Activated T-helper 2 cell treated with anti-CD3 and anti-CD28 coated beads, Interferon-gamma antibody, Interleukin-2, Interleukin-4, amounts not matched to agents 10 μg/mL and 5 μg/mL and 100 μg/mL, durations not matched to agents 14 hours and 24 hours and 36 hours (primary cell): Measurements from ENCODE around the gene LIPE. TPM values are rescaled to one million over a fixed set of nuclear protein-coding genes. Genes with fewer than 3 reads are reported as not detected.
"Not testable (repeated sequence)": the region's sequence is repeated elsewhere in the genome, so short reads cannot be mapped to it uniquely, and the experiment has no call there.

Source experiments
- DNase-seq: peaks from one replicate; pipeline ENCODE4 v3.0.0; 2021; ENCODE audit warnings: low spot score
- H3K27ac Mint-ChIP-seq: one replicate; pipeline ENCODE4 v1.8.0; 2021; ENCODE audit warnings: mixed read lengths
- H3K27me3 Mint-ChIP-seq: one replicate; pipeline ENCODE4 v1.8.0; 2021; ENCODE audit warnings: low read depth, mixed read lengths
- H3K36me3 Mint-ChIP-seq: one replicate; pipeline ENCODE4 v1.8.0; 2021; ENCODE audit warnings: low read depth, mixed read lengths
- H3K4me1 Mint-ChIP-seq: one replicate; pipeline ENCODE4 v1.8.0; 2021; ENCODE audit warnings: low read depth, mixed read lengths
- H3K4me3 Mint-ChIP-seq: one replicate; pipeline ENCODE4 v1.8.0; 2021; ENCODE audit warnings: low read depth, mild to moderate bottlenecking, moderate library complexity, mixed read lengths
- H3K9me3 Mint-ChIP-seq: one replicate; pipeline ENCODE4 v1.8.0; 2021; ENCODE audit warnings: mixed read lengths
- intact Hi-C: fragments of 100-400 bp; cut with micrococcal nuclease; formaldehyde crosslinking; loops from one replicate; pipeline ENCODE4 v1.15.1; 2023
- total RNA-seq: library from RNA; stranded (reverse); gene quantifications from 2 replicates; pipeline ENCODE4 v1.2.3, GENCODE V29; 2022

LIPE gene
- total RNA-seq, 1 donor from 2014 or later: 35.2 TPM

DNA sequence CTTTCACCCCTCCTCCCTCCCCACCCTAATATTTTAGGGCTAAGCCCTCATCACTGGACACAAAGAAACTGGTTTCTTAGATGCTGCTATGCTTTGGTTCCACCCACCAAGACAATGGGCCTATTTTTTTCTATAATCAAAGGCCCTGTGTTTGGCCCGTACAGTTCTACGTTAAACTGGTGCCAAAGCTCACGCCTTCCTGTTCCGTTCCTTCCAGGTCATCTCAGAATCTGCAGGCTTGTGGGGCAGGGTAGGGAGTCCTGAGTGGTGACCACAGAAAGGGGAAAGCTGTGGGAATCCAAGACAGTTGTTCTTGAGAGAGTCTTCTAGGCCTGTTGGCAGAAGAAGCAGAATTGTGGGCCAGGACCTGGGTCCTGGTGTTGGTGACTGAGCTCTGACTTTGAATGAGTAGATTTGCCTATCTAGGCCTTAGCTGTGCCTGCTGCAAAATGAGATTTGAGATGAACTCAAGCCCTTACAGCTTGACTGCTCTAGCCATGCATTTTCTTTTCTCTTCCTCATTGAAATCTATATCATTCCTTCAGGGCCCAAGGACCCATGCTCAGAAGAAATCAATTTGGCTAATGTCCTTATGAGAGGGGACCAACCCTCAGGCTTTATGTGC, 34.6 kb upstream of the LIPE start:
- Mint-ChIP-seq H3K9me3 (no peaks in the 10 kb centered on the region), H3K27ac (no peak overlapping the region), H3K27me3 (no peaks in the 10 kb centered on the region)

DNA sequence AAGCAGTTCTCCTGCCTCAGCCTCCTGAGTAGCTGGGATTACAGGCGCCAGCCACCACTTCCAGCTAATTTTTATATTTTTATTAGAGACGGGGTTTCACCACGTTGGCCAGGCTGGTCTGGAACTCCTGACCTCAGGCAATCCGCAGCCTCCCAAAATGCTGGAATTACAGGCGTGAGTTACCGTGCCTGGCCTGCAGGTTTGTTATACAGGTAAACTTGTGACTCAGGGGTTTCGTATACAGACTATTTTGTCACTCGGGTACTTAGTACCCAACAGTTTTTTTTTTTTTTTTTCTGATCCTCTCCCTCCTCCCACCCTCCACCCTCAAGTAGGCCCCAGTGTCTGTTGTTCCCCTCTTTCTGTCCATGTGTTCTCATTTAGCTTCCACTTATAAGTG, 34.0 kb upstream of the LIPE start:
- intact Hi-C loops: not testable (repeated sequence)

More for the DNA sequence above, 34.6 kb upstream of the LIPE start:
- intact Hi-C loops: no loop called here
- Mint-ChIP-seq H3K36me3 (no peaks in the 10 kb centered on the region), H3K4me3 (no peak overlapping the region), H3K4me1 (peaks cover 15% of the 10 kb centered on the region)
- DNase-seq: no peak

GRCh38 chr19:42459926-42460325, 32.7 kb upstream of the LIPE start:
- Mint-ChIP-seq H3K4me3 (no peak overlapping the region), H3K9me3 (no peaks in the 10 kb centered on the region), H3K27me3 (no peaks in the 10 kb centered on the region), H3K27ac (no peak overlapping the region), H3K4me1 (peaks cover 15% of the 10 kb centered on the region), H3K36me3 (no peaks in the 10 kb centered on the region)
- intact Hi-C loops: no loop called here
- DNase-seq: no peak

More for the DNA sequence above, 34.0 kb upstream of the LIPE start:
- not testable (repeated sequence) for H3K36me3 Mint-ChIP-seq, H3K27ac Mint-ChIP-seq, DNase-seq, H3K4me3 Mint-ChIP-seq, H3K4me1 Mint-ChIP-seq, H3K9me3 Mint-ChIP-seq, H3K27me3 Mint-ChIP-seq

DNA sequence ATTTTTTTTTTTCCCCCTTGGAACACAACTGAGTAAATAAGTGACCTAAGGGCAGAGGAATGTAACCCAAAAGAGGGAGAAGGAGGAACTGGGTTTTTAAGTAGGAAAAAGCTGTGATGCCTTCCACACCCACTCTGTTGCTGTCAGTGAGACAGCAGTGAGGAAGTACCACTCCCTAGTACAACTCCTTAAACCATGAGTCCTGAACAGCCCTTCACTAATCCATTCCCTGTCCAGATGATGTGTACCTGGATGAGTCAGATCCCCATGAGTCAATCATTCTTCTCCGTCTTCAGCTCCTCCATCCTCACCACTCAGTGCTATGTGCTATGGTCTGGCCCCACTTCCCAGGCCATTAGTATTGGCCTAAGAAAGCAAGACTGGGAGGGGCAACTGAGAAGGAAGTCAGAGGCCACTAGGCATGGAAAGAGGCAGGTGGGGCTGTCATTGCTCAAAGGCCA, 28.5 kb upstream of the LIPE start:
- no peak for DNase-seq
- peaks cover 36% of the 10 kb centered on the region for H3K4me1 Mint-ChIP-seq
- intact Hi-C loops: no loop called here
- H3K36me3 Mint-ChIP-seq: no peaks in the 10 kb centered on the region
- no peak overlapping the region for H3K27ac Mint-ChIP-seq
- H3K27me3 Mint-ChIP-seq: no peaks in the 10 kb centered on the region
- no peaks in the 10 kb centered on the region for H3K9me3 Mint-ChIP-seq
- no peak overlapping the region for H3K4me3 Mint-ChIP-seq

DNA sequence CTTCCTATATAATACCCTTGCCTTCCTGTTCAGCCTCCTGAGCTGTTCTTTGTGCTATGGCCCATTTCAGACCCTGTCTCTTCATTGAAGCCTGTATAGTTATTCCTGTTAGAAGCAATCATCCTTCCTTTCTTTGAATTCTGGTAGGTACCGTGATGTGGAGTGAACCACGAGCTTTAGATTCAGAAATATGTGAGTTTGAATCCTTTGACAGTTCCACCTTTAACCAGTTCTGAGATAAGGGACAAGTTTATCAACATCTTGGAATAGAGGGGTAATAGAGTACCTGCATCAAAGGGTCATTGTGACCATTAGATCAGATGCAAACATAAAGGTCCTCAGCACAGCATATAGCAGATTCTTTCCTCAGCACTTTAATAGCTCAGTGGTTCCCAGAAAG, 27.9 kb upstream of the LIPE start:
- H3K27me3 Mint-ChIP-seq: no peaks in the 10 kb centered on the region
- no peak for DNase-seq
- H3K27ac Mint-ChIP-seq: no peak overlapping the region
- no peaks in the 10 kb centered on the region for H3K36me3 Mint-ChIP-seq
- intact Hi-C loops: no loop called here
- peaks cover 34% of the 10 kb centered on the region for H3K4me1 Mint-ChIP-seq
- H3K4me3 Mint-ChIP-seq: no peak overlapping the region
- no peaks in the 10 kb centered on the region for H3K9me3 Mint-ChIP-seq

DNA sequence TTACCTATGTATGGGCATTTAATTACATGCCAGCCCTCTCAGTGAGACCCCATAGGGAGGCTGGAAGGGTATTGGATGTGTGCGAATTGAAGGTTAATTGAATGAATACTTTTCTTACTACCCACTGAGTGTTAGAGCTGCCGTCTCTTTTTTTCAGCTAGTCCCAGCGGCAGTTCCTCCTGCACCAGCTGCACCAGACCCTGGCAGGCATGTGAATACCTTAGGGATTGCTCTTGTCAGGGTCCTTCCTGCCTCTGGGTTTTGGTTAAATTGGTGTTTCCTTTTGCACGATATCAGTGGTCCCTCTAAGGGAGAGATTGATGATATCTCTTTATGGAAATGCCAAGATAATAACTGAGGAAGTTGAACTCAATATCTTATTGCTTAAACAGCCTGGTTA, 25.4 kb upstream of the LIPE start:
- Mint-ChIP-seq H3K9me3 (no peaks in the 10 kb centered on the region), H3K27ac (no peak overlapping the region), H3K4me3 (no peak overlapping the region), H3K4me1 (peaks cover 31% of the 10 kb centered on the region), H3K36me3 (no peaks in the 10 kb centered on the region), H3K27me3 (no peaks in the 10 kb centered on the region)
- no peak for DNase-seq
- intact Hi-C loops: no loop called here

DNA sequence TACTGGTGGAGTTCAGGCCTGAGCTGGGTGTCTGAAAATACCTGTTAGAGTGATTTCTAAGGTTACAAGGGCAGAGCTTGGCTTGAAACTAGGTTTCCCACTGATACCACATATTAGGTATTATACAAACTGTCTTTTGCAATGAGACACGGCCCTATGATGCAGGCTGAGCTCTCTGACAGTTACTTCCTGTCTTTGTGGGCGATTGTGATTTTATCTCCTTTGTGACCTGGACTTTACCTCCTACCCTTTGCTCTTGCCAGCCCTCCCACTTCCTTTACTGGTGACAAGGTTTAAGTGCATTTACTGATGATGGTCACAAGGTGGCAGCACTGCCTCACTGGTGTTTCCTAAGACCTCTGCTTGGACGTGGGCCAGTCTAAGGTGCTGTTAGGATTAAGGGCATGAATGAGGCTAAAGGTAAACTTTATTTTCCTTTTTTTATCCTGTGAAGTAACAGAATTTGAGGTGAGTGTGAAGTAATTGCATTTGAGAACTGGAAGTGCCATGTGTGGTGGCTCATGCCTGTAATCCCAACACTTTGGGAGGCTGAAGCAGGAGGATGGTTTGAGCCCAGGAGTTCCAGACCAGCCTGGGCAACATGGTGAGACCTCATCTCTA, 23.2 kb upstream of the LIPE start:
- peaks cover 26% of the 10 kb centered on the region for H3K4me1 Mint-ChIP-seq
- no peaks in the 10 kb centered on the region for H3K9me3 Mint-ChIP-seq
- peak; percentile 77 for DNase-seq
- H3K27me3 Mint-ChIP-seq: no peaks in the 10 kb centered on the region
- H3K4me3 Mint-ChIP-seq: no peak overlapping the region
- intact Hi-C loops: loop anchor here (1.0 kb wide), 3 partner anchors 12 to 79 kb away; no protein-coding TSS in a partner anchor
- no peak overlapping the region for H3K27ac Mint-ChIP-seq
- H3K36me3 Mint-ChIP-seq: no peaks in the 10 kb centered on the region

GRCh38 chr19:42448306-42448705, 21.1 kb upstream of the LIPE start:
- not testable (repeated sequence) for H3K27ac Mint-ChIP-seq, H3K4me3 Mint-ChIP-seq
- peaks cover 12% of the 10 kb centered on the region for H3K4me1 Mint-ChIP-seq

GRCh38 chr19:42445948-42446347, 18.8 kb upstream of the LIPE start:
- no peaks in the 10 kb centered on the region for H3K27me3 Mint-ChIP-seq
- H3K27ac Mint-ChIP-seq: no peak overlapping the region
- no peak overlapping the region for H3K4me3 Mint-ChIP-seq
- H3K36me3 Mint-ChIP-seq: no peaks in the 10 kb centered on the region
- no peak for DNase-seq
- no peaks in the 10 kb centered on the region for H3K9me3 Mint-ChIP-seq
- intact Hi-C loops: no loop called here
- peaks cover 7% of the 10 kb centered on the region for H3K4me1 Mint-ChIP-seq

More at GRCh38 chr19:42448306-42448705, 21.1 kb upstream of the LIPE start:
- intact Hi-C loops, H3K27me3 Mint-ChIP-seq, H3K9me3 Mint-ChIP-seq, H3K36me3 Mint-ChIP-seq, DNase-seq: not testable (repeated sequence)

DNA sequence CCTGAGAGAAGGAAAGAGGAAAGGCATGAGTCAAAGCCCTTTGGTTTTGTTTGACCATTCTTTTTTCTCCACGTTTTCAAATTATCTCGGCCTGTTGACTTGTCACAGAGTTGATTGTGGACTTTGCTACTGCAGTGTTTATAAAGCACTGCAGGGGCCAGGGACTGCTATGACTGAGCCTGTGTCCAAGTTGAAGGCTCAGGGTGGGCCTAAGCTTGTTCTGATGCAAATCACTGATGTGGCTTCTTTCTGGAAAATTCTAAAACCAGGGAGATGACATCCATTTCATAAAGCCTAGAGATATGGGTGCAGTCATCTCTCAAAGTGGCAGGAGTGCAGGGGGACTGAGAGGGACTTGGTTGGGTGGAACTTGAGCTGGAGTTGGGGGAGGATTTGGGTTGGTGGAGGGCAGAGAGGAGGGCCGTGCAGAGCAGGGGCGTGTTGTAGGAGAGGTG, 16.8 kb upstream of the LIPE start:
- Mint-ChIP-seq H3K36me3 (no peaks in the 10 kb centered on the region), H3K4me3 (no peak overlapping the region), H3K27me3 (no peaks in the 10 kb centered on the region), H3K27ac (no peak overlapping the region), H3K9me3 (no peaks in the 10 kb centered on the region), H3K4me1 (peaks cover 19% of the 10 kb centered on the region)
- no peak for DNase-seq
- intact Hi-C loops: no loop called here

GRCh38 chr19:42442833-42443232, 15.6 kb upstream of the LIPE start, which contains the start of gene CXCL17:
TSS of gene CXCL17 (minus strand) at chr19:42442946. CDS start at chr19:42442832, 114 bp downstream.
- DNase-seq: no peak
- Mint-ChIP-seq H3K27ac (no peak within 1 kb of the TSS), H3K36me3 (no peaks in the 10 kb centered on the region), H3K4me3 (no peak within 1 kb of the TSS), H3K27me3 (no peaks in the 10 kb centered on the region), H3K4me1 (peaks cover 24% of the 10 kb centered on the region), H3K9me3 (no peaks in the 10 kb centered on the region)
- intact Hi-C loops: no loop called here

GRCh38 chr19:42441049-42441445, 13.9 kb upstream of the LIPE start:
- intact Hi-C loops: loop anchor here (2.0 kb wide), 1 partner anchor 18 kb away; no protein-coding TSS in a partner anchor
- no peaks in the 10 kb centered on the region for H3K27me3 Mint-ChIP-seq
- peak overlapping the region; percentile 5 for H3K4me3 Mint-ChIP-seq
- H3K27ac Mint-ChIP-seq: peak overlapping the region; percentile 7
- H3K9me3 Mint-ChIP-seq: no peaks in the 10 kb centered on the region
- no peaks in the 10 kb centered on the region for H3K36me3 Mint-ChIP-seq
- H3K4me1 Mint-ChIP-seq: peaks cover 24% of the 10 kb centered on the region
- no peak for DNase-seq

DNA sequence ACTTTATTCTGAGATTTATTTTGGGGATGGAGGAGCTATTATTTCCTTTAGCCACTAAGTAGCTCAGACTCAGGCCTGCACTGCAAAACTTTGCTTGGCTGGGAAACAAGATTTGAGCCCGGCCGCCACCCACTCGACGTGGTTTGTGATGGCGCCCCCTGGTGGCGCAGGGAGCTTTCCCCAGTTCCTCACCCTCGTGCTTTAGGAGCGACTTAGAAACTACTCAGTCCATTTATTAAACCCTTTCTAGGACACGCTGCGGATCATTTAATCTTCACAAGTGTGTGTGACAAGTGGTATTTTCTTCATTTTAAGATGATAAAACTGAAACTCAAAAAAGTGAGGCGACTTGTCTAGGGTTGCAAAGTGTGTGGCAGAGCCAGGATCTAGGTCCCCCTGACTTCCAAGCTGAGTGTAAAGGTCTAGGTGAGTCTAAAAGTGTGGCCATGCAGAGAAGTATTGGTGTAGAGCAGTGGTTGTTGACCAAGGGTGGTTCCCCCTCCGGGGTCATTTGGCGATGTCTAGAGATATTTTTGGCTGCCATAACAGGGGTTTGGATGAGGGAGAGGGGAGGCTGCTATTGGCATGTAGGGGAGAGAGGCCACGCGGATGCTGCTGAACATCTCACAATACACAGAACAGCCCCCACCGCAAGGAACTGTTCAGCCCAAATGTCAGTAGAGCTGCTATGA, 13.3 kb upstream of the LIPE start:
- Mint-ChIP-seq H3K4me1 (peaks cover 24% of the 10 kb centered on the region), H3K4me3 (no peak overlapping the region), H3K27me3 (no peaks in the 10 kb centered on the region), H3K36me3 (no peaks in the 10 kb centered on the region), H3K9me3 (no peaks in the 10 kb centered on the region), H3K27ac (peak overlapping the region; percentile 5)
- intact Hi-C loops: loop anchor here (2.0 kb wide), 1 partner anchor 18 kb away; no protein-coding TSS in a partner anchor
- DNase-seq: peak; percentile 68
